ENCODE data around the gene PLEKHB1. TPM values are rescaled to one million over a fixed set of nuclear protein-coding genes. Genes with fewer than 3 reads are reported as not detected.

PLEKHB1 gene, protein sequence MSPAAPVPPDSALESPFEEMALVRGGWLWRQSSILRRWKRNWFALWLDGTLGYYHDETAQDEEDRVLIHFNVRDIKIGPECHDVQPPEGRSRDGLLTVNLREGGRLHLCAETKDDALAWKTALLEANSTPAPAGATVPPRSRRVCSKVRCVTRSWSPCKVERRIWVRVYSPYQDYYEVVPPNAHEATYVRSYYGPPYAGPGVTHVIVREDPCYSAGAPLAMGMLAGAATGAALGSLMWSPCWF
- total RNA-seq, result 8.4 TPM
- long read RNA-seq, partial matches to known transcripts, result 0 of 1 reads
- long read RNA-seq, other reads (novel, unspliced or antisense), result 0 of 1 reads

DNA sequence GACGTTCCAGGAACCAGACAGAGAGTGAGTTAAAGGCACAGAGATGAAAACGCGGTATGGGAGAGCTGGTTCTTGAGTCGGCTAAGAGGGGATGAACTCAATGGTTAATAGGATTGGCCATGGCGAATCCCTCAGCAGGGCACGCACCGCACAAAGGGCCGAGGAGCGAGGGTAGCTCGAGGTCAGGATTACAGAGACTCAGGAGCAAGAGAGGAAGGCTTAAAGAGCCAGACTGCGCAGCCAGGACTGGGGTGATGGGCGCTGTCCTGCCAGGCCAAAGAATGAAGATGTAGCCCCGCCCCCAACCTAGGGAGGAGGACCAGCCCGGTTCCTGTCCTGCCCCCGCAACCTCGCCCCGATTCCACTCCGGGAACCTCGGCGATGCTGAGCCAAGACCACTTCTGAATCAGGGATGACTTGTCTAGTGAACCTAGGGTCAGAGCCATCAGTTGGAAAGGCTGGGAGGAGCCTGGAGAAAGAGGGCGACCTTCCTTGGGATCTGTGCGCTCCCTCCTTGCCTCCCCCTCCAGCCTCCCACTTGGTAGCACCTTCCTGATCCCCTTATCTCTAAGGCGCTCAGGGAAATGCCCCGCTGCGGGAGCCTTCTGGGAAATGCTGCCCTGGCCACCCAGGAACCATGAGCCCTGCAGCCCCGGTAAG is at the start of gene PLEKHB1:
Gene PLEKHB1 (plus strand): TSS at position 610 of the 660 bp plus-strand sequence. CDS start 28 bp downstream, at position 638.
- DNase-seq (ENCODE audit: missing footprints) (no peak), ATAC-seq (no peak)

GRCh38 chr11:73597336-73597955 is 48.9 kb upstream of the PLEKHB1 start:
- DNase-seq (ENCODE audit: missing footprints) (no peak), ATAC-seq (no peak)
- intact Hi-C loops (cut with DNase I), result loop anchor here (5.0 kb wide), 2 partner anchors 120 to 195 kb away; no protein-coding TSS in a partner anchor

More for the DNA sequence above, at the start of gene PLEKHB1:
- intact Hi-C loops (cut with DNase I), result no loop called here

DNA sequence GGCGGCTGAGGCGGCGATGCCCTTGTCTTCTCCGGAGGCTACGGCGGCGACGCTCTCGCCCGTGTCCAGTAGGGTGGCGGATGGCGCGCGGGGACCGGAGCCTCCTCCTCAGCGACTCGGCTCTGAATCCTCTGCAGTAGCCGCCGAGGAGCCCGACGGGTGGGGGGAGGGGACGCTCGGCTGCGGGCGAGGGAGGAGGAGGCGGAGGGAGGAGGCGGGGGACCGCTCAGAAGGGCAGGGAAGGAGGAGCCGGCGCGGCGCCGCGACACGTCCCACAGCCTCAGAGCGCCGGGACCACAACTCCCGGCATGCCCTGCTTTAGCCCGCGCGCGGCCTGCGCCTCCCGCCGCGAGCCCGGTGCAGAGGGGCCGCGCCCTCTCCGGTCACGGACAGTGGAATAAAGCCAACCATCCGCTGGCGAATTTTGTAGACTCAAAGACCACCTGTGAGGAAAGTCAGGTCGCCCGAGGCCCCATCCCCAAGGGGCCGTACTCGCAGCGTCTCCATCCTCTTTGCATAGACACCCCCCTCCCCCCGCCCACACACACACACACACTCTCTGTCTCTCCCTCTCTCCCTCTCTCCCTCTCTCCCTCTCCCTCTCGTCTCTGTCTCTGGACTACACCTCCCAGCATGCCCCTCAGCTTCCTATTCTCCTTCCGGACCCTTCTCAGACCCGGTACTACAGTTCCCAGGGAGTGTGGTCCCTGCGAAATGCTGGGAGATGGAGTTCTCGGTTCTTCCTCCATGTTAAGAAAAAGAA is 48.2 kb upstream of the PLEKHB1 start, which contains the start of gene FAM168A:
Gene FAM168A (minus strand): TSS at position 157 of the 763 bp plus-strand sequence. CDS start 129,638 bp downstream, outside the sequence.
- DNase-seq (ENCODE audit: missing footprints), result peak; percentile 99
- intact Hi-C loops (cut with DNase I), result loop anchor here (5.0 kb wide), 2 partner anchors 121 to 196 kb away; no protein-coding TSS in a partner anchor

DNA sequence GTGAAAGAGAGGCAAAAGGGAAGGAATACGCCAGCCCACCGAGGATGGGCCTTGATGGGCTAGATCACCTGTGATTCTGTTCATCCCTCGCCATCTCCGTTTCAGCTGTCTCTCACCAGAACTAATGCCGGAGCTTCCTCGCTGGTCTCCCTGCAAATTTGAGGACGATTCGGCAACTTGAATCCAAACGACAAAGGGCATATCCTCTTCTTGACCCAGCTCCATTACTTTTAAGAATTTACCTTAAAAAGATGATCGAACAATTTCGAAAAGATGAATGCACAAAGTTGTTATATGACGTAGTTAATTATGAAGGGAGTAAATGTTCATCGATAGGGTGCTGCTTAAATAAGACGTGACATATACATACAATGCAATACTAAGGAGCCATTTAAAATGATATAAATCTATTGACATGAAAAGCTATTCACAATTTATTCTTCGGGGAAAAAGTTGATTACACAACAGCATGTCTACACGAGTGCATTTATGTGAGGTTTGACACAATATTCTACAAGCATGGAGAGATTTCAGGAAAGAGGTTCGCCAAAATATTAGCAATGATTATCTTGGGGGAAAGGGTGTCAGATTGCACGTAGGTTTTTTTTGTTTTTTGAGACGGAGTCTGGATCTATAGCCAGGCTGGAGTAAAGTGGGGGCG is 47.5 kb upstream of the PLEKHB1 start:
- intact Hi-C loops (cut with DNase I), result loop anchor here (5.0 kb wide), 2 partner anchors 122 to 197 kb away; no protein-coding TSS in a partner anchor
- no peak for DNase-seq (ENCODE audit: missing footprints)

More for the DNA sequence above, 48.2 kb upstream of the PLEKHB1 start, which contains the start of gene FAM168A:
- peak; percentile 99 for ATAC-seq

GRCh38 chr11:73612601-73613140 is 33.7 kb upstream of the PLEKHB1 start:
- intact Hi-C loops (cut with DNase I), result no loop called here
- ATAC-seq, result no peak

More for the DNA sequence above, 47.5 kb upstream of the PLEKHB1 start:
- no peak for ATAC-seq

GRCh38 chr11:73614591-73614990 is 31.8 kb upstream of the PLEKHB1 start:
- intact Hi-C loops (cut with DNase I), result no loop called here
- no peak for ATAC-seq
- DNase-seq (ENCODE audit: missing footprints), result no peak

More at GRCh38 chr11:73612601-73613140, 33.7 kb upstream of the PLEKHB1 start:
- no peak for DNase-seq (ENCODE audit: missing footprints)

GRCh38 chr11:73622926-73623593 is 23.3 kb upstream of the PLEKHB1 start:
- no peak for DNase-seq (ENCODE audit: missing footprints)
- intact Hi-C loops (cut with DNase I), result loop anchor here (10.0 kb wide), 1 partner anchor 218 kb away; no protein-coding TSS in a partner anchor
- ATAC-seq, result no peak

DNA sequence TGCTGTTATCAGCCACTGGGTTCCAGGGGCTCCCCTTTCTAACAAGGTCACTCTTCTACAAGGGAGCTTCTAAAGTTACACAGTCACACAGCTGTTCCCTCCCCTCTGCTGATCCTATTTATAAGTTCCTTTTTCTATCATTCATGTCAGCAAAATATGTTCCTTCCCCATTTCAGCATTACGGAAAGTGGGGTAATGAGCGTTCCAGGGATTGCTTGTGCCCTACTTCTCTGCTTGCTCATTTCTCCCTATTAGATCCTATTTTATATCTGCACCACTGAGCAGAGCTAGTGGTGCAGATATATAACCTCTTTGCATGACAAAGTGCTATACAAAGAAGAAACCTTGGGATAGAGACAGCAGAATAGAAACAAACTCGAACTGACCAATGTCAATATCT is 22.7 kb upstream of the PLEKHB1 start:
- peak; percentile 53 for ATAC-seq
- intact Hi-C loops (cut with DNase I), result loop anchor here (10.0 kb wide), 1 partner anchor 219 kb away; no protein-coding TSS in a partner anchor

GRCh38 chr11:73625696-73626318 is 20.6 kb upstream of the PLEKHB1 start:
- ATAC-seq (peak; percentile 80), DNase-seq (ENCODE audit: missing footprints) (peak; percentile 76)
- intact Hi-C loops (cut with DNase I), result loop anchor here (1.0 to 10.0 kb wide), 2 partner anchors 35 to 221 kb away; no protein-coding TSS in a partner anchor

More for the DNA sequence above, 22.7 kb upstream of the PLEKHB1 start:
- no peak for DNase-seq (ENCODE audit: missing footprints)

DNA sequence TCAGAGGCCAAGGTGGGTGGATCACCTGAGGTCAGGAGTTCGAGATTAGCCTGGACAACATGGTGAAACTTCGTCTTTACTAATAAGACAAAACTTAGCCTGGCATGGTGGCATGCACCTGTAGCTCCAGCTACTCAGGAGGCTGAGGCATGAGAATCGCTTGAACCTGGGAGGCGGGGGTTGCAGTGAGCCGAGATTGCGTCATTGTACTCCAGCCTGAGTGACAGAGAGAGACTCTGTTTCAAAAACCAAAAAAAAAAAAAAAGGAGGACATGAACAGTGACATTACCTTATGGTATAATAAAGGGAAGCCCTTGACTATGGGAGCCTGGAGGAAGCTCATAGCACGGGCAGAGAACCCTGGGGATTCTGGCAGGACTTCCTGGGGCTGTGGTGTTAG is 16.5 kb upstream of the PLEKHB1 start:
- no peak for DNase-seq (ENCODE audit: missing footprints)
- no peak for ATAC-seq
- intact Hi-C loops (cut with DNase I), result loop anchor here (10.0 kb wide), 1 partner anchor 225 kb away; no protein-coding TSS in a partner anchor

GRCh38 chr11:73632996-73633395 is 13.4 kb upstream of the PLEKHB1 start:
- intact Hi-C loops (cut with DNase I), result no loop called here
- DNase-seq (ENCODE audit: missing footprints) (no peak), ATAC-seq (no peak)

- intact Hi-C loops (cut with DNase I), result no loop called here
- ATAC-seq (no peak), DNase-seq (ENCODE audit: missing footprints) (no peak)
Observed at GRCh38 chr11:73633999-73634398, 12.4 kb upstream of the PLEKHB1 start.

DNA sequence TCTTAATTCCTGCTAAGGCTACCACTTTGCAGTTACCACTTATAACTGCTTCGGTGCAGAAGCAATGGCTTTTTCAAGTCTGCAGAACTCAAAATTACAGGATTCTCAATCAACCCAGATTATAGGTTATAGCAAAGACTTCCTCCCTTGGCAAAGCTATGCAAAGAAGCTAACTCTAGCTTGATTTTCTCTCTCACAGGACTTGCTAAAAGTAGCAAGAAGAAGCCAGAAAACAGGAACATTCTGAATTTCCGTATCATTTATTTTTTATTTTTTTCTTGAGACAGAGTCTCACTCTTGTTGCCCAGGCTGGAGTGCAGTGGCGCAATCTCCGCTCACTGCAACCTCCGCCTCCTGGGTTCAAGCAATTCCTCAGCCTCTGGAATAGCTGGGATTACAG is 10.7 kb upstream of the PLEKHB1 start:
- intact Hi-C loops (cut with DNase I), result no loop called here
- DNase-seq (ENCODE audit: missing footprints), result no peak
- no peak for ATAC-seq

- DNase-seq (ENCODE audit: missing footprints), result no peak
- no peak for ATAC-seq
- intact Hi-C loops (cut with DNase I), result no loop called here
Observed at GRCh38 chr11:73636249-73636648, 10.1 kb upstream of the PLEKHB1 start.

GRCh38 chr11:73637012-73637411 is 9.4 kb upstream of the PLEKHB1 start:
- ATAC-seq (no peak), DNase-seq (ENCODE audit: missing footprints) (no peak)
- intact Hi-C loops (cut with DNase I), result no loop called here

GRCh38 chr11:73640592-73640991 is 5.8 kb upstream of the PLEKHB1 start:
- no peak for DNase-seq (ENCODE audit: missing footprints)
- no peak for ATAC-seq
- intact Hi-C loops (cut with DNase I), result no loop called here

DNA sequence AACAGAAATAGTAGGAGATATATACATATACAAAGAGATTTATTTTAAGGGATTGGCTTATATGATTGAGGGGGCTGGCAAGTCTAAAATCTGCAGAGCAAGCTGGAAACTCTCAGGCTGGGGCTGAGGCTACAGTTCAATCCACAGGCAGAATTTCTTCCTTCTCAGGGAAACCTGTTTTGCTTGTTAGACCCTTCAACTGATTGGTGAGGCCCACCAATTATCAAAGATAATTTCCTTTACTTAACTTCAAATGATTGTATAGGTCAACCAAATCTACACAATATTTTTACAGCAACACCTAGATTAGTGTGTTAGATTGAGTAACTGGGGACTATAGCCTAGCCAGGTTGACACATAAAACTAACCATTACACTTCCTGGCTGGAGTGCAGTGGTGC is 4.7 kb upstream of the PLEKHB1 start:
- intact Hi-C loops (cut with DNase I), result no loop called here
- no peak for DNase-seq (ENCODE audit: missing footprints)

More for the DNA sequence above, 4.7 kb upstream of the PLEKHB1 start:
- no peak for ATAC-seq

All from Right ventricle myocardium inferior (tissue), 1 donor.